Chondrocyte (in vitro differentiated cells): ENCODE data around the gene MBD6. TPM values are rescaled to one million over a fixed set of nuclear protein-coding genes. Genes with fewer than 3 reads are reported as not detected.

Source experiments
- DNase-seq: peaks from one replicate; pipeline ENCODE4 v3.0.0; 2021; ENCODE audit warnings: mixed read lengths, low spot score
- H3K27ac Mint-ChIP-seq: one replicate; pipeline ENCODE4 v1.8.0; 2021; ENCODE audit warnings: mild to moderate bottlenecking, moderate library complexity, mixed read lengths; ENCODE audit not compliant: unreplicated experiment
- H3K27me3 Mint-ChIP-seq: 2 replicates; pipeline ENCODE4 v1.8.0; 2021; ENCODE audit warnings: low read depth, mixed read lengths
- H3K36me3 Mint-ChIP-seq: 2 replicates; pipeline ENCODE4 v1.8.0; 2021; ENCODE audit warnings: low read depth, mixed read lengths
- H3K4me1 Mint-ChIP-seq: 2 replicates; pipeline ENCODE4 v1.8.0; 2021; ENCODE audit warnings: low read depth, mild to moderate bottlenecking, mixed read lengths
- H3K4me3 Mint-ChIP-seq: one replicate; pipeline ENCODE4 v1.8.0; 2021; ENCODE audit warnings: mild to moderate bottlenecking, moderate library complexity, mixed read lengths; ENCODE audit not compliant: unreplicated experiment
- H3K9me3 Mint-ChIP-seq: 2 replicates; pipeline ENCODE4 v1.8.0; 2021; ENCODE audit warnings: low read depth, mixed read lengths
- CTCF ChIP-seq: fragments of 200-600 bp; sonication (generic); IDR thresholded peaks from 2 replicates; pipeline ENCODE4 v1.5.0; 2021; ENCODE audit warnings: antibody characterized with exemption, mild to moderate bottlenecking, moderate library complexity
- total RNA-seq: library from RNA; stranded (reverse); gene quantifications from 3 replicates; pipeline ENCODE4 v1.2.1, GENCODE V29; 2021

Gene MBD6
- total RNA-seq, 1 donor from 2014 or later: 86.5 TPM

GRCh38 chr12:57548013-57548315 lies 25.3 kb downstream of the MBD6 start:
- peaks cover 10% of the 10 kb centered on the region for H3K27me3 Mint-ChIP-seq
- TF ChIP-seq CTCF: no peak
- H3K4me1 Mint-ChIP-seq: peaks cover 65% of the 10 kb centered on the region
- no peak for DNase-seq
- no peak overlapping the region for H3K4me3 Mint-ChIP-seq
- peaks cover 4% of the 10 kb centered on the region for H3K36me3 Mint-ChIP-seq
- no peaks in the 10 kb centered on the region for H3K9me3 Mint-ChIP-seq
- no peak overlapping the region for H3K27ac Mint-ChIP-seq

- peaks cover 3% of the 10 kb centered on the region for H3K36me3 Mint-ChIP-seq
- no peaks in the 10 kb centered on the region for H3K9me3 Mint-ChIP-seq
- no peak overlapping the region for H3K4me3 Mint-ChIP-seq
- no peak overlapping the region for H3K27ac Mint-ChIP-seq
- no peak for DNase-seq
- peaks cover 10% of the 10 kb centered on the region for H3K27me3 Mint-ChIP-seq
- H3K4me1 Mint-ChIP-seq: peaks cover 68% of the 10 kb centered on the region
- no peak for TF ChIP-seq CTCF
These were observed 25.9 kb downstream of the MBD6 start for GRCh38 chr12:57548488-57548887.

- H3K4me1 Mint-ChIP-seq: peaks cover 68% of the 10 kb centered on the region
- no peaks in the 10 kb centered on the region for H3K9me3 Mint-ChIP-seq
- DNase-seq: no peak
- H3K27ac Mint-ChIP-seq: peak overlapping the region; percentile 38
- H3K36me3 Mint-ChIP-seq: peaks cover 5% of the 10 kb centered on the region
- peaks cover 10% of the 10 kb centered on the region for H3K27me3 Mint-ChIP-seq
- H3K4me3 Mint-ChIP-seq: peak overlapping the region; percentile 80
- TF ChIP-seq CTCF: no peak
These were observed 26.7 kb downstream of the MBD6 start for GRCh38 chr12:57549203-57549908.

- peak; percentile 49 for TF ChIP-seq CTCF
- Mint-ChIP-seq H3K4me3 (peak within 1 kb of the TSS; percentile 80), H3K9me3 (no peaks in the 10 kb centered on the region), H3K36me3 (peaks cover 7% of the 10 kb centered on the region), H3K27me3 (peaks cover 10% of the 10 kb centered on the region), H3K4me1 (peaks cover 63% of the 10 kb centered on the region), H3K27ac (peak within 1 kb of the TSS; percentile 38)
- DNase-seq: no peak
These were observed 27.5 kb downstream of the MBD6 start, which contains the start of gene KIF5A for GRCh38 chr12:57549909-57550640. Gene KIF5A, plus strand, starts transcription at chr12:57550044. Its CDS starts 228 bp downstream, at chr12:57550272.

- Mint-ChIP-seq H3K4me1 (peaks cover 55% of the 10 kb centered on the region), H3K9me3 (no peaks in the 10 kb centered on the region), H3K4me3 (peak overlapping the region; percentile 80), H3K36me3 (peaks cover 7% of the 10 kb centered on the region), H3K27me3 (peaks cover 10% of the 10 kb centered on the region), H3K27ac (no peak overlapping the region)
- no peak for DNase-seq
- TF ChIP-seq CTCF: no peak
These were observed 28.3 kb downstream of the MBD6 start for GRCh38 chr12:57550641-57551549.
